HG03460 (cell line): ENCODE results near the gene YPEL1.

Experiments
- ATAC-seq: cut with Tn5 transposase; IDR thresholded peaks from one replicate; pipeline ENCODE4 v1.9.1; 2021; ENCODE audit not compliant: unreplicated experiment

The YPEL1 gene

GRCh38 chr22:21735200-21736083 lies at the start of gene YPEL1:
Gene YPEL1 (minus strand): TSS chr22:21735794. CDS start chr22:21710744, 25,050 bp downstream.
- ATAC-seq, result peak; percentile 77

GRCh38 chr22:21780259-21780658 lies 44.7 kb upstream of the YPEL1 start:
- ATAC-seq, result no peak

GRCh38 chr22:21779444-21779843 lies 43.9 kb upstream of the YPEL1 start:
- ATAC-seq, result no peak

GRCh38 chr22:21778705-21779363 lies 43.2 kb upstream of the YPEL1 start:
- no peak for ATAC-seq

GRCh38 chr22:21771631-21771976 lies 36.0 kb upstream of the YPEL1 start:
- ATAC-seq, result no peak

- no peak for ATAC-seq
Measured at GRCh38 chr22:21768435-21768834, 32.8 kb upstream of the YPEL1 start.

- ATAC-seq, result no peak
Measured at GRCh38 chr22:21766691-21767462, 31.3 kb upstream of the YPEL1 start.

- no peak for ATAC-seq
Measured at GRCh38 chr22:21765909-21766529, 30.4 kb upstream of the YPEL1 start.

- no peak for ATAC-seq
Measured at GRCh38 chr22:21764038-21764804, 28.6 kb upstream of the YPEL1 start.

- ATAC-seq, result no peak
Measured at GRCh38 chr22:21762712-21763581, 27.4 kb upstream of the YPEL1 start.

GRCh38 chr22:21761994-21762680 lies 26.5 kb upstream of the YPEL1 start:
- ATAC-seq, result no peak

GRCh38 chr22:21761086-21761485 lies 25.5 kb upstream of the YPEL1 start:
- ATAC-seq, result no peak

GRCh38 chr22:21760640-21761039 lies 25.0 kb upstream of the YPEL1 start:
- no peak for ATAC-seq

- no peak for ATAC-seq
Measured at GRCh38 chr22:21759646-21760376, 24.2 kb upstream of the YPEL1 start.

GRCh38 chr22:21759093-21759492 lies 23.5 kb upstream of the YPEL1 start:
- ATAC-seq, result no peak

- ATAC-seq, result no peak
Measured at GRCh38 chr22:21758091-21758864, 22.7 kb upstream of the YPEL1 start.

GRCh38 chr22:21755851-21756284 lies 20.3 kb upstream of the YPEL1 start:
- ATAC-seq, result peak; percentile 56
